ENCODE data around the gene NLRP11. TPM values are rescaled to one million over a fixed set of nuclear protein-coding genes. Genes with fewer than 3 reads are reported as not detected.

NLRP11 gene
- total and polyA plus RNA-seq, 9 of the 15 experiments (the other 6 are each of a cell fraction or from before 2014, with no cell fraction given), result 0.07 to 0.29 (median 0.12) TPM; not detected in 1

DNA sequence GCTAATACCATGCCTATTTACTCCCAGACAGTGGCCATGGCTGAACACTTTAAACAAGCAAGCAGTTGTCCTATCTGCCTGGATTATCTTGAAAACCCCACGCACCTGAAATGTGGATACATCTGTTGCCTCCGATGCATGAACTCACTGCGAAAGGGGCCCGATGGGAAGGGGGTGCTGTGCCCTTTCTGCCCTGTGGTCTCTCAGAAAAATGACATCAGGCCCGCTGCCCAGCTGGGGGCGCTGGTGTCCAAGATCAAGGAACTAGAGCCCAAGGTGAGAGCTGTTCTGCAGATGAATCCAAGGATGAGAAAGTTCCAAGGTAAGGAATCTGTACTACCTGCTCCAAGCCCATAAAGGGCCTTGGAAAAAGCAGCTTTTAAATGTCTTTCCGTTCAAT, 54.3 kb downstream of the NLRP11 start:
- Histone ChIP-seq H3K9ac (ENCODE audit: insufficient read depth in 1 of 2, low read depth in 2 of 2, low read length in 2 of 2) (no peak overlapping the region), H3K36me3 (ENCODE audit: control insufficient read depth, insufficient read depth, low read length) (no peaks in the 10 kb centered on the region), H2AFZ (ENCODE audit: low read depth, low read length) (no peak overlapping the region), H4K20me1 (replicated peaks; ENCODE audit: control insufficient read depth, insufficient read depth, low read length) (no peaks in the 10 kb centered on the region), H3K4me1 (replicated peaks in 1 of 2; ENCODE audit: control insufficient read depth in 2 of 2, insufficient read depth in 2 of 2, low read length in 2 of 2) (no peaks in the 10 kb centered on the region), H3K27ac (ENCODE audit: extremely low read depth, low read depth, low read length) (no peak overlapping the region), H3K4me2 (ENCODE audit: insufficient read depth, low read length) (no peak overlapping the region), H3K4me3 (no peak overlapping the region), H3K79me2 (ENCODE audit: control insufficient read depth, insufficient read depth, low read length) (no peaks in the 10 kb centered on the region), H3K9me3 (replicated peaks; ENCODE audit: control insufficient read depth, insufficient read depth, low read depth, low read length) (no peaks in the 10 kb centered on the region), H3K9me1 (ENCODE audit: control insufficient read depth, insufficient read depth, low read length) (no peaks in the 10 kb centered on the region), H3K27me3 (ENCODE audit: control insufficient read depth in 2 of 2, insufficient read depth in 2 of 2, low read length in 2 of 2) (peaks cover 8 to 34% of the 10 kb centered on the region in 2 experiments)
- DNase-seq (ENCODE audit: extremely low read depth in 1 of 4, low spot score in 3 of 4) (peak; percentile 36 to 59 (median 39)), ATAC-seq (peak; percentile 80), FAIRE-seq (peak; percentile 6)
- intact Hi-C loops (cut with micrococcal nuclease) (loop anchor here (2.0 kb wide), 1 partner anchor 31 kb away; no protein-coding TSS in a partner anchor), in situ Hi-C loops (cut with MboI) (no loop called here)
- BruUV-seq (replicated peaks), result no TSS peak
- 0% methylated on average over 7 of the region's 7 CpGs for WGBS (ENCODE audit: insufficient coverage, low coverage, missing lambda C conversion rate)
- ChIA-PET POLR2A (interaction anchor here (0.6 kb wide), 2 partner anchors 153 to 231 kb away, joined by 3 read pairs; partner anchors contain the start of gene ZNF784), CTCF (ENCODE audit: low intra/inter-chr PET ratio) (interaction anchor here (0.6 kb wide), 1 partner anchor 475 kb away, joined by 3 read pairs; no protein-coding TSS in a partner anchor)
- TF ChIP-seq RAD21 (CRISPR knock-in tag; conservative IDR thresholded peaks at IDR 0.05 in 1 of 2, IDR thresholded peaks at IDR 0.05 in 1 of 2) (peak in 1 of 2 experiments; percentile 60; a peak in 2 of 4 replicates), CREM (IDR thresholded peaks at IDR 0.05; ENCODE audit: low read depth) (0 out of 2 replicates have a peak, but pooled peaks have one; percentile 5), SMC3 (conservative IDR thresholded peaks at IDR 0.05; ENCODE audit: insufficient read depth, low read depth, low read length) (0 out of 2 replicates have a peak, but pooled peaks have one; percentile 28)
- TF ChIP-seq, protein P1, sequence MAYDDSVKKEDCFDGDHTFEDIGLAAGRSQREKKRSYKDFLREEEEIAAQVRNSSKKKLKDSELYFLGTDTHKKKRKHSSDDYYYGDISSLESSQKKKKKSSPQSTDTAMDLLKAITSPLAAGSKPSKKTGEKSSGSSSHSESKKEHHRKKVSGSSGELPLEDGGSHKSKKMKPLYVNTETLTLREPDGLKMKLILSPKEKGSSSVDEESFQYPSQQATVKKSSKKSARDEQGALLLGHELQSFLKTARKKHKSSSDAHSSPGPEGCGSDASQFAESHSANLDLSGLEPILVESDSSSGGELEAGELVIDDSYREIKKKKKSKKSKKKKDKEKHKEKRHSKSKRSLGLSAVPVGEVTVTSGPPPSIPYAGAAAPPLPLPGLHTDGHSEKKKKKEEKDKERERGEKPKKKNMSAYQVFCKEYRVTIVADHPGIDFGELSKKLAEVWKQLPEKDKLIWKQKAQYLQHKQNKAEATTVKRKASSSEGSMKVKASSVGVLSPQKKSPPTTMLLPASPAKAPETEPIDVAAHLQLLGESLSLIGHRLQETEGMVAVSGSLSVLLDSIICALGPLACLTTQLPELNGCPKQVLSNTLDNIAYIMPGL (CRISPR knock-in tag; IDR thresholded peaks at IDR 0.05), result no peak
- TF ChIP-seq, protein P2, sequence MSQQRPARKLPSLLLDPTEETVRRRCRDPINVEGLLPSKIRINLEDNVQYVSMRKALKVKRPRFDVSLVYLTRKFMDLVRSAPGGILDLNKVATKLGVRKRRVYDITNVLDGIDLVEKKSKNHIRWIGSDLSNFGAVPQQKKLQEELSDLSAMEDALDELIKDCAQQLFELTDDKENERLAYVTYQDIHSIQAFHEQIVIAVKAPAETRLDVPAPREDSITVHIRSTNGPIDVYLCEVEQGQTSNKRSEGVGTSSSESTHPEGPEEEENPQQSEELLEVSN (IDR thresholded peaks at IDR 0.05; ENCODE audit: borderline replicate concordance in 1 of 2, extremely low read depth in 1 of 2, insufficient read depth in 1 of 2, insufficient read length in 1 of 2, low read depth in 1 of 2, low read length in 1 of 2, poor library complexity in 1 of 2, severe bottlenecking in 1 of 2), result no peak
- TF ChIP-seq, protein P3, sequence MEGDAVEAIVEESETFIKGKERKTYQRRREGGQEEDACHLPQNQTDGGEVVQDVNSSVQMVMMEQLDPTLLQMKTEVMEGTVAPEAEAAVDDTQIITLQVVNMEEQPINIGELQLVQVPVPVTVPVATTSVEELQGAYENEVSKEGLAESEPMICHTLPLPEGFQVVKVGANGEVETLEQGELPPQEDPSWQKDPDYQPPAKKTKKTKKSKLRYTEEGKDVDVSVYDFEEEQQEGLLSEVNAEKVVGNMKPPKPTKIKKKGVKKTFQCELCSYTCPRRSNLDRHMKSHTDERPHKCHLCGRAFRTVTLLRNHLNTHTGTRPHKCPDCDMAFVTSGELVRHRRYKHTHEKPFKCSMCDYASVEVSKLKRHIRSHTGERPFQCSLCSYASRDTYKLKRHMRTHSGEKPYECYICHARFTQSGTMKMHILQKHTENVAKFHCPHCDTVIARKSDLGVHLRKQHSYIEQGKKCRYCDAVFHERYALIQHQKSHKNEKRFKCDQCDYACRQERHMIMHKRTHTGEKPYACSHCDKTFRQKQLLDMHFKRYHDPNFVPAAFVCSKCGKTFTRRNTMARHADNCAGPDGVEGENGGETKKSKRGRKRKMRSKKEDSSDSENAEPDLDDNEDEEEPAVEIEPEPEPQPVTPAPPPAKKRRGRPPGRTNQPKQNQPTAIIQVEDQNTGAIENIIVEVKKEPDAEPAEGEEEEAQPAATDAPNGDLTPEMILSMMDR (IDR thresholded peaks at IDR 0.05 in 2 of 3, conservative IDR thresholded peaks at IDR 0.05 in 1 of 3; ENCODE audit: insufficient read depth in 2 of 3, low read depth in 1 of 3, low read length in 3 of 3), result peak; percentile 69 to 83 (median 73)
